MM.1S (cell line): ENCODE measurements around the gene AGPAT2.
A peak's percentile ranks its signal among the peaks of the same experiment; 100 is the strongest.

Experiments
- DNase-seq: peaks from one replicate; pipeline ENCODE4 v3.0.0-alpha.2; 2015
- H2AFZ ChIP-seq: fragments of 300-600 bp; sonication (generic); 2 replicates; pipeline ENCODE4 v1.6.0; 2016; ENCODE audit warnings: antibody characterized with exemption, low read length
- H3F3A ChIP-seq: fragments of 300-600 bp; sonication (generic); 2 replicates; pipeline ENCODE4 v1.6.1; 2016; ENCODE audit warnings: mild to moderate bottlenecking, antibody characterized with exemption, low read length, moderate library complexity, mixed read lengths; ENCODE audit not compliant: insufficient read depth
- H3K27ac ChIP-seq: fragments of 300-600 bp; sonication (generic); 2 replicates; pipeline ENCODE4 v1.5.1; 2016; ENCODE audit warnings: mild to moderate bottlenecking, low read length
- H3K27me3 ChIP-seq: fragments of 300-600 bp; sonication (generic); replicated peaks from 2 replicates; pipeline ENCODE4 v1.6.0; 2016; ENCODE audit warnings: low read length; ENCODE audit not compliant: insufficient read depth
- H3K36me3 ChIP-seq: fragments of 300-600 bp; sonication (generic); replicated peaks from 2 replicates; pipeline ENCODE4 v1.6.1; 2016; ENCODE audit warnings: mild to moderate bottlenecking, low read length, mixed read lengths; ENCODE audit not compliant: insufficient read depth
- H3K4me1 ChIP-seq: fragments of 300-600 bp; sonication (generic); 2 replicates; pipeline ENCODE4 v1.6.1; 2016; ENCODE audit warnings: low read length, mixed read lengths
- H3K4me2 ChIP-seq: fragments of 300-600 bp; sonication (generic); 2 replicates; pipeline ENCODE4 v1.6.0; 2016; ENCODE audit warnings: low read depth, low read length
- H3K4me3 ChIP-seq: fragments of 300-600 bp; sonication (generic); 2 replicates; pipeline ENCODE4 v1.5.1; 2016; ENCODE audit warnings: low read length, mixed read lengths
- H3K79me2 ChIP-seq: fragments of 300-600 bp; sonication (generic); 2 replicates; pipeline ENCODE4 v1.6.1; 2016; ENCODE audit warnings: mixed run types, low read length, mixed read lengths
- H3K9ac ChIP-seq: fragments of 300-600 bp; sonication (generic); 2 replicates; pipeline ENCODE4 v1.6.1; 2016; ENCODE audit warnings: low read length, mixed read lengths
- H3K9me2 ChIP-seq: fragments of 300-600 bp; sonication (generic); replicated peaks from 2 replicates; pipeline ENCODE4 v1.6.1; 2016; ENCODE audit warnings: mild to moderate bottlenecking, low read length, mixed read lengths; ENCODE audit not compliant: insufficient read depth
- H3K9me3 ChIP-seq: fragments of 300-600 bp; sonication (generic); replicated peaks from 2 replicates; pipeline ENCODE4 v1.6.1; 2016; ENCODE audit warnings: mild to moderate bottlenecking, low read length, mixed read lengths; ENCODE audit not compliant: insufficient read depth
- H4K20me1 ChIP-seq: fragments of 300-600 bp; sonication (generic); 2 replicates; pipeline ENCODE4 v1.6.1; 2016; ENCODE audit warnings: mild to moderate bottlenecking, low read length, moderate library complexity, mixed read lengths; ENCODE audit not compliant: insufficient read depth
- CTCF ChIP-seq: fragments of 300-600 bp; sonication (generic); IDR thresholded peaks from 2 replicates; pipeline ENCODE4 v1.5.1; 2016; ENCODE audit warnings: antibody characterized with exemption, low read length, mixed read lengths
- EZH2 ChIP-seq: fragments of 300-600 bp; sonication (generic); optimal IDR thresholded peaks from 2 replicates; pipeline ENCODE3; 2017; ENCODE audit warnings: low read depth, mild to moderate bottlenecking, antibody characterized with exemption, low read length, mixed read lengths
- EZH2phosphoT487 ChIP-seq: fragments of 300-600 bp; sonication (generic); IDR thresholded peaks from 2 replicates; pipeline ENCODE4 v1.6.1; 2018; ENCODE audit warnings: antibody characterized with exemption, low read length

The AGPAT2 gene

GRCh38 chr9:136671646-136672430 lies 15.4 kb downstream of the AGPAT2 start:
- H4K20me1 ChIP-seq, result no peaks in the 10 kb centered on the region
- H3K27ac ChIP-seq, result no peak overlapping the region
- no peaks in the 10 kb centered on the region for H3F3A ChIP-seq
- no peak overlapping the region for H2AFZ ChIP-seq
- no peak overlapping the region for H3K9ac ChIP-seq
- no peaks in the 10 kb centered on the region for H3K9me2 ChIP-seq
- no peaks in the 10 kb centered on the region for H3K9me3 ChIP-seq
- no peak overlapping the region for H3K4me2 ChIP-seq
- TF ChIP-seq CTCF (peak; percentile 78), EZH2phosphoT487 (no peak)
- H3K27me3 ChIP-seq, result peaks cover 94% of the 10 kb centered on the region
- no peak for DNase-seq
- H3K79me2 ChIP-seq, result no peaks in the 10 kb centered on the region
- no peaks in the 10 kb centered on the region for H3K4me1 ChIP-seq
- no peaks in the 10 kb centered on the region for H3K36me3 ChIP-seq
- H3K4me3 ChIP-seq, result no peak overlapping the region

- no peak overlapping the region for H3K4me2 ChIP-seq
- no peaks in the 10 kb centered on the region for H3K9me3 ChIP-seq
- DNase-seq, result no peak
- H3K36me3 ChIP-seq, result no peaks in the 10 kb centered on the region
- no peaks in the 10 kb centered on the region for H3K79me2 ChIP-seq
- H3K9ac ChIP-seq, result no peak overlapping the region
- H3K27me3 ChIP-seq, result peaks cover 94% of the 10 kb centered on the region
- TF ChIP-seq EZH2, result no peak
- no peak for TF ChIP-seq CTCF
- no peaks in the 10 kb centered on the region for H4K20me1 ChIP-seq
- H3K9me2 ChIP-seq, result no peaks in the 10 kb centered on the region
- H3K4me1 ChIP-seq, result no peaks in the 10 kb centered on the region
- H2AFZ ChIP-seq, result no peak overlapping the region
- no peaks in the 10 kb centered on the region for H3F3A ChIP-seq
- no peak overlapping the region for H3K4me3 ChIP-seq
- H3K27ac ChIP-seq, result no peak overlapping the region
Measured at GRCh38 chr9:136671254-136671614, 16.0 kb downstream of the AGPAT2 start.

GRCh38 chr9:136670576-136671253 lies 16.5 kb downstream of the AGPAT2 start:
- no peaks in the 10 kb centered on the region for H3K9me2 ChIP-seq
- H3F3A ChIP-seq, result no peaks in the 10 kb centered on the region
- H3K36me3 ChIP-seq, result no peaks in the 10 kb centered on the region
- H3K4me2 ChIP-seq, result no peak overlapping the region
- no peaks in the 10 kb centered on the region for H4K20me1 ChIP-seq
- no peak overlapping the region for H2AFZ ChIP-seq
- DNase-seq, result no peak
- H3K9me3 ChIP-seq, result no peaks in the 10 kb centered on the region
- no peak overlapping the region for H3K4me3 ChIP-seq
- H3K27ac ChIP-seq, result no peak overlapping the region
- H3K4me1 ChIP-seq, result no peaks in the 10 kb centered on the region
- TF ChIP-seq EZH2phosphoT487 (no peak), EZH2 (no peak), CTCF (no peak)
- H3K79me2 ChIP-seq, result no peaks in the 10 kb centered on the region
- no peak overlapping the region for H3K9ac ChIP-seq
- H3K27me3 ChIP-seq, result peaks cover 89% of the 10 kb centered on the region
